GM19351 (cell line): Measurements from ENCODE around the gene ATN1.

ENCODE experiments used
- ATAC-seq: cut with Tn5 transposase; IDR thresholded peaks from one replicate; pipeline ENCODE4 v1.9.1; 2021; ENCODE audit warnings: mild to moderate bottlenecking, moderate library complexity; ENCODE audit not compliant: unreplicated experiment

ATN1 gene

DNA sequence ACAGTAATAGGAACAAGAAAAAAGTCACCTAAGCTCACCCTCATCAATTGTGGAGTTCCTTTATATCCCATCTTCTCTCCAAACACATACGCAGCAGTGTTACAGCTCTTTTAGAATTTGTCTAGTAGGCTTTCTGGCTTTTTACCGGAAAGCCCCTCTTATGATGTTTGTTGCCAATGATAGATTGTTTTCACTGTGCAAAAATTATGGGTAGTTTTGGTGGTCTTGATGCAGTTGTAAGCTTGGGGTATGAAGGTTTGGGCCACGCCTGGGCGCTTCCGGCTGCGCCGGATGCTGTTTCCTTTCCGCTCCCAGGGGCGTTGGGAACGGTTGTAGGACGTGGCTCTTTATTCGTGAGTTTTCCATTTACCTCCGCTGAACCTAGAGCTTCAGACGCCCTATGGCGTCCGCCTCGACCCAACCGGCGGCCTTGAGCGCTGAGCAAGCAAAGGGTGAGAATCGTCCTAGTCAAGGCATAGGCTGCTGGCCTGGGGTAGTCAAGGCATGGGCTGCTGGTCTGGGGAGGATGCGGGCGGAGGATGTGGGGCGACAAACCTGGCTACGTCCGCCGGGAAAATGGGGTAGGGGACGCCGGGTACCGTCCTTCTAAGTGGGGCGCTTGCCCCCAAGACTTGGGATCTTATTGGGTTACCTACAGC lies 16.1 kb downstream of the ATN1 start, which contains the start of the genes C12orf57 and RNU7-1:
Gene C12orf57 (plus strand): TSS at position 301 of the 659 bp plus-strand sequence. CDS start 100 bp downstream, at position 401.
Gene RNU7-1 (plus strand): TSS at position 95 of the 659 bp plus-strand sequence.
- peak; percentile 37 for ATAC-seq

DNA sequence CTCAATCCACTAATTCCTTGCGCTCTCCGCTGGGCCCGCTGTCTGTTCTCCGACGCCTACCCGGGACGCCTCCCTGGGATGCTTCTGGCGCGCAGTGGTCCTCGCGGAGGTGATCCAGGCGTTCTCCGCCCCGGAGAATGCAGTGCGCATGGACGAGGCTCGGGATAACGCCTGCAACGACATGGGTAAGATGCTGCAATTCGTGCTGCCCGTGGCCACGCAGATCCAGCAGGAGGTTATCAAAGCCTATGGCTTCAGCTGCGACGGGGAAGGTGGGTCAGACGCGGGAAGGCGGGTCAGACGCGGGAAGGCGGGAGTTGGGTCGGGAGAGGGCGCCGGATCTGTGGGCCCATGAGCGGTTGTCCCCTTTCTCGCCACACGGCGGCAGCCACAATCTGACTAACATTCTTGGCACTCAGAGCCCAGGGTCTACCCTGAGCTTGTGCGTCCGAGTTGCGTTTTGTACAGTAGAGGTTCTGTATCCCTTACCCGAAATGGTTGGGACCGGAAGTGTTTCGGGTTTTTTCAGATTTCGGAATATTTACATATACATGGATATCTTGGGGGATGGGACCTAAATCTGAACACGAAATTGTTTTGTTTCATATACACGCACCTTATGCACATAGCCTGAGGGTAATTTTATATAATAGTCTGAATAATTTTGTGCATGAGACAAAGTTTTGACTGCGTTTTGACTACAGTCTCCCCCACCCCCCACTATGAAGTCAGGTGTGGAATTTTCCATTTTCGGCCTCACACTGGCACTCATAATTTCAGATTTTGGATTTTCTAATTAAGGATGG lies 16.8 kb downstream of the ATN1 start:
- peak; percentile 43 for ATAC-seq

DNA sequence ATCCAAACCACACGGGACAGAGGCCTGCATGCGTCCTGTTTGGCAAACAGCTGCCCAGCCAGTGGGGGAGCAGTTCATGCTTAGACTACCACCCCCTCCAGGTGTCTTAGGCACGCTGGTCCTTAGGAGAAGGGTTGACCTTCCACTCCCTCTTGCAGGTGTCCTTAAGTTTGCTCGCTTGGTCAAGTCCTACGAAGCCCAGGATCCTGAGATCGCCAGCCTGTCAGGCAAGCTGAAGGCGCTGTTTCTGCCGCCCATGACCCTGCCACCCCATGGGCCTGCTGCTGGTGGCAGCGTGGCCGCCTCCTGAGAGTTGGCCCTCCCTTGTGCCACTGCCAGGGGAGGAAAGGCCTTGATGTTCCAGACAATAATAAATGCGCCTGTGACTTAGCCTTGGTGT lies 17.9 kb downstream of the ATN1 start:
- no peak for ATAC-seq

DNA sequence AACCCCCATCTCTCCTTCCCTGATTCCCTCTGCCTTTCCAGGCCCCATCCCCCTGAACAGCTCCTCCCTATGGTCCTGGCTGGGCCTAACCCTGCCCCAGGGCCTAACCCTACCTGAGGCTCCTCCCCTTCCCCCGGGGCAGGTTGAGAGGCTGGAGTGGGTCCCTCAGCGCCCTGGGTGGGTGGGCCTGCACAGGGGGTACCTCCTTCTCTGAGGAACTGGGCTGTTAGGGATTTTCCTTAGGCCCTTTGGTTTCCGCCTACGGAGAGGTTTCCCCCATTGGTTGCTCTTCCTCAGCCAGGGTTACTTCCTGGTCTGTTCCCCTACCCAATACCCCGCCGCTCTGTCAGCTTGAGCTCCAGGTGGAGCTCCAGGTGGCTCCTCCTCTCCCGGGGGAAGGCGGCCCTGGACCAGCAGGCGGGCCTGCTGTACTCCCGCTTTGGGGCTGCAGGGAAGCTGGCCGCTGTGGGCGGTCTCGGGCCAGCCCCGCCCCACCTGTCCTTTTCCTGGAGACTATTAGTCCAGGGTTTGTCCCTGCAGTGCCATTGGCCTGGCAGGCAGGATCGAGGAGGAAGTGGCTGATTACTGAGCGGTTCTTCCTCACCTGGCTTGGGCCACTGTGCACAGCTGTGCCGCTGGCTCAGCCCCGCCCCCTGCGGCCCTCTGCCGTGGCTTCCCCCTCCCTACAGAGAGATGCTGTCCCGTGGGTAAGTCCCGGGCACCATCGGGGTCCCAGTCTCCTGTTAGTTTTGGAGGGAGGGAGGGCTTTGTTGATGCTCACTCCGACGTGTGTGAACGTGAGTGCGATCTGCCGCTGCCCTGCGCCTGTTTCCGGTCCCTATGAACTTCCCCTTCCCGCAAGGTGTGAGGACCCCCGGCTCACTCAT lies 18.5 kb downstream of the ATN1 start:
- no peak for ATAC-seq

DNA sequence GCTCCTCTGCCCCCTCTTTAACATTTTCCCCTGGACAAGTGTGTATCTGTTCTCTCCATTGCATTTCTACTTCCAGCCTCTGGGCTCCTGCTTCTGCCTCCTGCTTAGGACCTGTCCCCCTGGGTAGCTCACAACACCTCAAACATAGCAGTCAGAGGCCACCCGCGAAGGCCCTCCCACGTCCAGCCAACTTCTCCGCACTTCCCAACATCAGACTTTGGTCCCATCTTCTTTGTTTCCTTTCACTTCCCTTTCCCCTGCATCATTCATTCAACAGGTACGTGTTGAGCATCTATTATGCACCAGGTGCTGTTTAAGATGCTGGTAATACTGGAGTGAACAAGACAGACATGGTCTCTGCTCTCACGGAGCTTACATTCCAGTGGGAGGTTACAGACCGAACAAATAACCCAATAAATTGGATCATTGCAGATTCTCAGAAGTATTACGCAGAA lies 19.2 kb downstream of the ATN1 start:
- no peak for ATAC-seq

DNA sequence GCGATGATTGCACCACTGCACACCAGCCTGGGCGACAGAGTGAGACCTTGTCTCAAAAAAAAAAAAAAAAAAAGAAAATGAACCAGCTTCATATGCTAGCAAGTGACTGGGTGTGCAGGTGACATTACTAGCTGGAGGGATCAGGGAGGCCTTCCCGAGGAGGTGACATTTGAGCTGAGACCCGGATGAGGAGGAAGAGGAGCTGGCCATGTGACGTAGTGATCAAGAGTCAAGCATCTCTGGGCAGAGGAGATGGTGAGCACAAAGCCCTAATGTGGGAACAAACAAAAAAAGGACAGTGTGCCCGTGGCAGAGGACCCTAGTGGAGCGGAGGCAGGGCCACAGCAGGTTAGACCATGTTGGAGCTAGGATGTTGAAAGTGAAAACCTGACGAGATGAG lies 19.9 kb downstream of the ATN1 start:
- ATAC-seq, result no peak

DNA sequence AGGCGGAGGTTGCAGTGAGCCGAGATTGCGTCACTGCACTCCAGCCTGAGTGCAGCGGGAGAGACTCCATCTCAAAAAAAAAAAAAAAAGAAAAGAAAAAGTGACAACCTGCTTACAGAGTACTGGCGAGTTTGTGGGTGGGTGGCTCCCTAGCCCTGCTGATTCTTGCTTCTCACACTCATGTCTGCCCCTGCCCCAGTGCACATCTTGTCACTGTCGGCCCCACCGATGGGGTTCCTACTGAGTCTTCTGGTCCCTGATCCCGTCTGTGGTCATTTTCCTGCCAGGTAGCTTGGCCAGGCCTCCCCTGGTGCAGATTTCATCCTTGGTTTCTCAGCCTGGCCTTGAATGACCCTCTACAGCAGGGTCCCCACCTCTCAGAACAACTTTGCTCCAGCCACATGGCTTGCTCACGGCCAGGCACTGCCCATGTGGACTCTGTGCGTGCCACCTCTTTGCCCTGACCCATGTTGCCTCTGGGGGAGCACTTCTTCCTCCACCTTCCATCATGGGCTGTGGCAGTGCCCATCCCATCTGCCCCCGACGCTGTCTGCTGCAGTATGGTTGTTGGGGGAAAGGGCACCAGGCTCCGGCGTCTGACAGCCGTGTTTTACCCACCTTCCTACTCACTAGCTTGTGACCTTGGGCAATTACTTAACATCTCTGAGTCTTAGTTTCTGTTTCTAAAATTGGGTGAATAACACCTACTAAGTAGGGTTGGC lies 21.3 kb downstream of the ATN1 start:
- no peak for ATAC-seq

DNA sequence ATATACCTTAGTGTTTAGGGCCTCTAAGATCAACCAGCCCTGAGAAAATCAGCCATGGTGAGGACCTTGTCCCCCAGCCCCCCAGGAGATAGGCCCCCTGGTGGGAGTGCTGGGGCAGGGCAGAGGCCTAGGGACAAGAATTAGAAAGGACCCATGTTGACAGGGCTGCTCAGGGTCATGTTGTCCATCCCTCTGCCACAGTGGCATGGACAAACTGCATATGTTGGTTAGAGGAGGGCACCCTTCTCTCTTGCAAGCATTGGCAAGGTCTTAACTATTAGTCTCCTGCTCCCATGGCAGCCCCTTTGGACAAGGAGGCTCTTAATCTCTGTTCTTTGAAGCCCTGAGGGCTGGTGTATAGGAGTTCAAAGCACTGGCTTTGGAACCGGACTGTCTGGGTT lies 22.6 kb downstream of the ATN1 start:
- ATAC-seq, result no peak

DNA sequence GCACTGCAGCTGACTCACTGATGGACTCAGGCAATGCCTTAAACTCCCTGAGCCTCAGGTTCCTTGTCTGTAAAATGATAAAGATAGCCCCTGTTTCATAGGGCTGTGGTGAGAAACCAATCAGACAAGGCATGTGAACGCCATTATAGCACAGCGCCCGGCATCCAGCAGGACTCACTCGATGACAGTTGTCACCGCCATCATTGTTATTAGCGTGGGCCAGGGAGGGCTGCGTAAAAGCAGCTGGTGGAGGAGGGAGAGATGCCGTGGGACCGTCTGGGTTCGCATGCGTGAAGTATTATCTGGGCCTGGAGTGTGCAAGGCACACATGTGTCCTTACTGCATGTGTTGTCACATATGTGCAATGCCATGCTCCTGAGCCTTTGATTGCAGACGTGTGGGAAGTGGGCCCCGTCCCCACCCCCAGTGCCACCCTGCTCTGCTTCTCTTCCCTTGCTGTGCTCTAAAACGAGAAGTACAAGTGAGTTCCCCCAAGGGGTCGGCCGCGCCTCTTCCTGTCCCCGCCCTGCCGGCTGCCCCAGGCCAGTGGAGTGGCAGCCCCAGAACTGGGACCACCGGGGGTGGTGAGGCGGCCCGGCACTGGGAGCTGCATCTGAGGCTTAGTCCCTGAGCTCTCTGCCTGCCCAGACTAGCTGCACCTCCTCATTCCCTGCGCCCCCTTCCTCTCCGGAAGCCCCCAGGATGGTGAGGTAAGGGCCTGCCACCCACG lies 23.2 kb downstream of the ATN1 start, which contains the start of gene PTPN6:
Gene PTPN6 (plus strand): TSS at position 546 of the 730 bp plus-strand sequence. CDS start 157 bp downstream, at position 703.
- ATAC-seq, result no peak

DNA sequence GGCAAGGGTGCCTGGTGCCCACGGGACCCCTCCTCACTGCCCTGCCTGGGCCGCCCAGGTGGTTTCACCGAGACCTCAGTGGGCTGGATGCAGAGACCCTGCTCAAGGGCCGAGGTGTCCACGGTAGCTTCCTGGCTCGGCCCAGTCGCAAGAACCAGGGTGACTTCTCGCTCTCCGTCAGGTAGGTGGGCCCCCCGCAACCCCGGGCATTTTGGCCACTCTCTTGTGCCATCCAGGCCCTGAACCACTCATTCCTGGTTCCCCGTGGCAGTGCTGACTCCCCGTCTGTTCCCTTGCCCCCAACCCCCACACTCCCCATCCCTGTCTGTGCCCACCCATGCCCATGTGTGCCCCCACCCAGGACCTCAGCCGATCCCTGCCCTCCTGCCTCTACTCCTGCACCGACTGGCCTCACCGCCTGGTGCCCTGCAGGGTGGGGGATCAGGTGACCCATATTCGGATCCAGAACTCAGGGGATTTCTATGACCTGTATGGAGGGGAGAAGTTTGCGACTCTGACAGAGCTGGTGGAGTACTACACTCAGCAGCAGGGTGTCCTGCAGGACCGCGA lies 23.9 kb downstream of the ATN1 start:
- no peak for ATAC-seq

DNA sequence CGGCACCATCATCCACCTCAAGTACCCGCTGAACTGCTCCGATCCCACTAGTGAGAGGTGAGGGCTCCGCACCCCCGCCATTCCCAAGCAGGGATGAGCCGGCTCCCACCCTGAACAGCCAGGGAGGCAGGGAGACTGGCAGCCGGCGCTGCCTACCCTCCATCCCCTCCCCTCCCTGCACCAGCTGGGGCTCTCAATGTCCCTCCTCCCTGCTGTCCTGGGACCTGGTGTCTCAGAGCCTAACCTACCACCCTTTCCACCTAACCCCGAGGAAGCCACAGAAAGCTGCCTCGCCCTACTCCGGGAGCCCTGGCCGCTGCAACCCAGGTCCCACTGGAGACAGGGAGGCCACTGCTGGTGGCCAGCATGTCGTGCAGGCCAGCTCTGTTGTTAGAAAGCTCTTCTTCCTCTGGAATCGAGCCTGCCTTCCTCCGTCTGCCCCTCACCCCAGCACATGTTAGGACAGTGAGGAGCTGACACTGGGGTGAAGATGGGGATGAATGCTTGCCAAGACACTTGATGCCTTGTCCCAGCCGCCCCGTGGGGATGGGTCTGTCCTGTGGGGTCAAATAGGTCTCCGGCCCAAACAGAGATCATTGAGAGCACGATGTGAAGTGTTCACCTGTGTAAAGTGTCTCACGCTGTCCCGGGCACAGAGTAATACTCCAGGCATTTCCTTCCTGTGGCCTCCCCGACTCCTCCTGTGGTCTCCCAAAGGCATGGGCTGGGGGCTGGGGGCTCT lies 24.5 kb downstream of the ATN1 start:
- no peak for ATAC-seq

DNA sequence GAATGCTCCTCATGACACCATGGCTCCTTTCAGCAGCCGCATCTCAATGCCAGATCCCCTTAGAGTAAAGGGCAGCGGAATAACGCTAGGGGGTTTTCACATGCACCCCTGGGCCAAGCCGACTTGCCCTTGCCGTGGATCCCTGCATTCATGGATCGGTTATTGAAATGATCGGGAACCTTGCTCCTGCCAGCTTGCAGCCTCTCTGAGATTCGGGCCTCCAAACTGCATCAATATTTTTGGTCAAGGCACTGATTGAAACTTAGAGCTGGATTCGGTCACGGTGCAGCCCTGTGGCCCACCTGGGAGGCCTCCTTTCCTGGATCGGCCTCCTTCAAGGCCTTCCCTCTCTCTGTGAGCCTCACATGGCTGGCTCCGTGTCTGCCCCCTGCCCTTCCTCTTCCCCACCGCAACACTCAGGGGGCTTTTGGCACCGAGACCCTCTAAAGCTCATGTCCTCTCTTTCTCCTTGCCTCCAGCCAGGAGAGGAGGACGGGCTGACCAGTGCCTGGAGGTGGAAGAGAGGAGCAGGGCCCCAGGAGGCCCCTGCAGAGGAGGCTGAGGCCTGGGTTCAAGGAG lies 25.2 kb downstream of the ATN1 start:
- ATAC-seq, result no peak

DNA sequence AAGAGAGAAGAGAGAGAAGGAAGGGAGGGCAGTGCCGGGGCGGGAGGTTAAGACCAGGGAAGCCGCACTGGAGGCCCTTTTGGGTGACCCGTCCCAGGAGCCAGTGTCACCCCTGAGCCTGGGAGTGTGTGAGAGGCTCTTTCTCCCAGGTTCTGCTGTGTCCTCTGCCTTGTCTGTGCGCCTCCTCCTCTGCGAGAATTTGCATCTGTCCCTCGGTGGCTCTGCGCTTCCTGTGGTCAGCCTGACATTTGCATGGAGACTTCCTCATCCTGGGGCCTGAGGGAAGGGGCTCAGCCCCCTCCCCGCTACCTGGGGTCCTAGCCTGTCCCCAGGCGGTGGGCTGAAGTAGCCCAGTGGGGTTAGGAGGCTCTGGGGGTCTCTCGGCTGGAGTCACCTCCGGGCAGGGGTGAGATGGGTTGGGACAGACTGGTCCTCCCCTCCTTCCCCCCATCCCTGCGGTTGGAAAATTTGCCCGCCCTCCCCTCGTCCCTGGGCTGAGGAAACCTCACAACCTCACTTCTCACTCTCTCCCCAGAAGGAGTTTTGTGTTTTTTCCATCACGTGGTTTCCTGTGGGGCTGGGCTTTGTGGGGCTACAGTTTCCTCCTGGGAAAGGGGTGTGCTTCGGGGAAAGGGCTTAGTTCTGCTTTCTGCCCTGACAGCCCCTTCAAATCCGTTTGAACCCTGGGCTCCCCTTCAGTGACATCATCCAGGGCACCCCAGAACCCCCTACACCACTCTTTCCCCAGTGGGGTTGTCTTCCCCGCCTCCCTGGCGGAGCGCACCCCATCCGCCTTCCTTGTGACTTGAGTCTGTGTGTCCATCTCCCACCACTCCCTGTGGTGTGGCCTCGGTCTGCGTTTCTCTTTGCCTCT lies 25.9 kb downstream of the ATN1 start:
- peak; percentile 49 for ATAC-seq

DNA sequence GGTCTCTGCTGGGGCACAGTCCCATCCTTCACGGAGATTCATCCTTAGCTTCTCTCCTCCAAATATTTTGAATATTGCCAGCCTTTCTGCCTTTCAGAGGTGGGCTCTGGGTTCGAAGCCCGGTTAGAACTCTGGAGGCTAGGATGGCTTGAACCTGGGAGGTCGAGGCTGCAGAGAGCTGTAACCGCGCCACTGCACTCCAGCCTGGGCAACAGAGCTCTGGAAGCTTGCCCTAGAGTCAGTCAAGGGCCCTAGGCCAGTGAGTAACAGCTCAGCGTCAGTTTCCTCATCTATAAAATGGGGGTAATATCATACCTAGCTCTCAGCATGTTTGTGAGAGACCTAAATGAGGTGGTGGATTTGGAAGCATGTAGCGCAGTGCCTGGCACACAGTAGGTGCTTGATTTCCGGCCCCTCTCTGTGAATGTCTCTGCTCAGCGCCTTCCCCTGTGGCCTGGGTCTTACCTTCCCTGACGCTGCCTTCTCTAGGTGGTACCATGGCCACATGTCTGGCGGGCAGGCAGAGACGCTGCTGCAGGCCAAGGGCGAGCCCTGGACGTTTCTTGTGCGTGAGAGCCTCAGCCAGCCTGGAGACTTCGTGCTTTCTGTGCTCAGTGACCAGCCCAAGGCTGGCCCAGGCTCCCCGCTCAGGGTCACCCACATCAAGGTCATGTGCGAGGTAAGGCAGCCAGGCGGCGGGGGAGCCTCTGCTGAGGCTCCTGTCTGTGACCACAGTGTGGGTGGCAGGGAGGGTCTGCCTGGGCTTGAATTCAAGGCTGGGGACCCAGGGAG lies 26.8 kb downstream of the ATN1 start:
- ATAC-seq, result no peak

DNA sequence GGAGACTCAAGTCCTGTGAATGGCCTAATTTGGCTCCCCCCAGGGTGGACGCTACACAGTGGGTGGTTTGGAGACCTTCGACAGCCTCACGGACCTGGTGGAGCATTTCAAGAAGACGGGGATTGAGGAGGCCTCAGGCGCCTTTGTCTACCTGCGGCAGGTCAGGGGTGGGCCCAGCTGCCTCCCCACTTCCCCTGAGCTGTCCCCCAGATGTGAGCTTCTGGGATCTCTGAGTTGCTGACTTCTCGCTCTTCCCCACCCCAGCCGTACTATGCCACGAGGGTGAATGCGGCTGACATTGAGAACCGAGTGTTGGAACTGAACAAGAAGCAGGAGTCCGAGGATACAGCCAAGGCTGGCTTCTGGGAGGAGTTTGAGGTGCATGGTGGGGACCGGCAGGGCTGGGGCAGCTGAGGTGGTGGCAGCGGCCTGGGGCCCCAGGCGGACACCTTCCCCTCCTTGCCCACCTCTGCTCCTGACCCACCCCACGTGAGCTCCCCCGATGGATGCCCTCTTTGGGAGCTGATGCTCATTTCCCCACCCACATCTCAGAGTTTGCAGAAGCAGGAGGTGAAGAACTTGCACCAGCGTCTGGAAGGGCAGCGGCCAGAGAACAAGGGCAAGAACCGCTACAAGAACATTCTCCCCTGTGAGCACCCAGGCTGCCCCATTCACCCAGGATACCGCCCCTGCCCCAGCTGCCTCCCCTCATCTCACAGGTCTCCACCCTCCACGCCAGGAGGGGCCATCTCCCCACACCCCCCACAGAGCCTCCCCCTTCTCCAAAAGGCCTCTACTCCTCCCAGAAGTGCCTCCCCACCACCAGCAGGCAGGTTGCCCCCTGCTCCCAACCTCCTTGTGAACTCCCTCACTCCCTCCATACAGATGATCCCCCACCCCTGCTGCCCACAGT lies 27.6 kb downstream of the ATN1 start:
- no peak for ATAC-seq
